Trophoblast cell (in vitro differentiated cells and primary cell): ENCODE data around the gene PRIMA1.

ENCODE experiments used
- DNase-seq, 2 donors: peaks; one replicate each; pipeline ENCODE4 v3.0.0-alpha.2; 2016
- H2AFZ ChIP-seq: 2 replicates; pipeline ENCODE4 v1.6.1; 2013; ENCODE audit warnings: low read length, moderate library complexity, mild to moderate bottlenecking; ENCODE audit not compliant: insufficient read depth, poor library complexity
- H2AK5ac ChIP-seq: 2 replicates; pipeline ENCODE4 v1.6.1; 2013; ENCODE audit warnings: mild to moderate bottlenecking, low read length
- H2BK120ac ChIP-seq: 2 replicates; pipeline ENCODE4 v1.6.1; 2013; ENCODE audit warnings: low read length, mild to moderate bottlenecking, moderate library complexity; ENCODE audit not compliant: insufficient read depth, poor library complexity
- H2BK12ac ChIP-seq: 2 replicates; pipeline ENCODE4 v1.6.1; 2013; ENCODE audit warnings: mild to moderate bottlenecking, low read length, moderate library complexity
- H2BK5ac ChIP-seq: 2 replicates; pipeline ENCODE4 v1.6.1; 2013; ENCODE audit warnings: low read length, low read depth, moderate library complexity, mild to moderate bottlenecking; ENCODE audit not compliant: poor library complexity
- H3K14ac ChIP-seq: 2 replicates; pipeline ENCODE4 v1.6.1; 2013; ENCODE audit warnings: mild to moderate bottlenecking, low read length
- H3K18ac ChIP-seq: 2 replicates; pipeline ENCODE4 v1.6.1; 2013; ENCODE audit warnings: mild to moderate bottlenecking, low read length
- H3K23ac ChIP-seq: 2 replicates; pipeline ENCODE4 v1.6.1; 2013; ENCODE audit warnings: low read length
- H3K27ac ChIP-seq: 2 replicates; pipeline ENCODE4 v1.5.1; 2013; ENCODE audit warnings: low read depth, mild to moderate bottlenecking, inconsistent platforms, low read length, moderate library complexity
- H3K27me3 ChIP-seq: 2 replicates; pipeline ENCODE4 v1.6.1; 2013; ENCODE audit warnings: inconsistent platforms, mild to moderate bottlenecking, low read length, moderate library complexity; ENCODE audit not compliant: insufficient read depth
- H3K36me3 ChIP-seq, 2 experiments: 1 replicate in 1 of 2; 2 replicates in 1 of 2; pipeline ENCODE4 v1.6.1; 2013; ENCODE audit warnings: low read length in 2 of 2, mild to moderate bottlenecking in 2 of 2, moderate library complexity in 1 of 2; ENCODE audit not compliant: insufficient read depth in 2 of 2, control insufficient read depth in 1 of 2
- H3K4ac ChIP-seq: 2 replicates; pipeline ENCODE4 v1.6.1; 2013; ENCODE audit warnings: low read depth, mild to moderate bottlenecking, low read length, moderate library complexity
- H3K4me1 ChIP-seq, 2 experiments: 1 replicate in 1 of 2; 2 replicates in 1 of 2; pipeline ENCODE4 v1.6.1; 2013; ENCODE audit warnings: low read length in 2 of 2, mild to moderate bottlenecking in 2 of 2, moderate library complexity in 1 of 2; ENCODE audit not compliant: insufficient read depth in 2 of 2, control insufficient read depth in 1 of 2
- H3K4me2 ChIP-seq: 2 replicates; pipeline ENCODE4 v1.6.1; 2013; ENCODE audit warnings: inconsistent platforms, mild to moderate bottlenecking, low read length, moderate library complexity
- H3K4me3 ChIP-seq: 2 replicates; pipeline ENCODE4 v1.5.1; 2013; ENCODE audit warnings: mild to moderate bottlenecking, low read depth, low read length, inconsistent platforms
- H3K79me1 ChIP-seq: one replicate; pipeline ENCODE4 v1.6.1; 2013; ENCODE audit warnings: low read length
- H3K79me2 ChIP-seq: 2 replicates; pipeline ENCODE4 v1.6.1; 2013; ENCODE audit warnings: low read length, mild to moderate bottlenecking; ENCODE audit not compliant: control insufficient read depth, insufficient read depth, poor library complexity
- H3K9ac ChIP-seq: 2 replicates; pipeline ENCODE4 v1.6.1; 2013; ENCODE audit warnings: mild to moderate bottlenecking, low read length
- H3K9me3 ChIP-seq: 2 replicates; pipeline ENCODE4 v1.6.1; 2013; ENCODE audit warnings: low read depth, mild to moderate bottlenecking, control low read depth, inconsistent platforms, low read length; ENCODE audit not compliant: insufficient read depth
- H4K12ac ChIP-seq: 2 replicates; pipeline ENCODE4 v1.6.1; 2013; ENCODE audit warnings: low read depth, mild to moderate bottlenecking, low read length, moderate library complexity
- H4K8ac ChIP-seq: 2 replicates; pipeline ENCODE4 v1.6.1; 2013; ENCODE audit warnings: low read depth, mild to moderate bottlenecking, low read length, moderate library complexity
- H4K91ac ChIP-seq: one replicate; pipeline ENCODE4 v1.6.1; 2013; ENCODE audit warnings: low read depth, mild to moderate bottlenecking, low read length, moderate library complexity
- WGBS: extraction: QIAGEN DNeasy Blood & Tissue Kit; methylation state at CpG from one replicate; pipeline ENCODE4 v1.1.7; 2013; ENCODE audit warnings: missing lambda C conversion rate; ENCODE audit not compliant: insufficient read length, insufficient coverage; ENCODE audit errors: extremely low coverage; 5-methylcytosine and 5-hydroxymethylcytosine counted together

The PRIMA1 gene

DNA sequence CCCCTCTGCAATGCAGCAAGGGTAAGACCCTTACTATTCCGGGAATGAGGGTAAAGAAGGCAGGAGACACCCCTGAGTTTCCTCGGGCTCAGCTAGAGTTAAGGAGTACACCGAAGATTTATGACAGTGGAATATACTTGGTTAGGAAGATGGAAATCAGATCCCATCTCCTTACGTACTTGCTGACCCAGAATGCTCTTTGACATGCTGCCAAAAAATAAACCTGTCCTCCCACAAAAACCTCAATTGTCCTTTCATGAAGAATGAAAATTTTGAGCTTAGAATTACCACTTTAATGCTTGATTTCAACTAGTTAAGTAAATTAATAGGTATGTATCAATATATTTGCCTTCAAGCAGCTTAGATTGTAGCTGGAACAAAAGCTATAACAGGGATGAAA is 99.5 kb downstream of the PRIMA1 start:
- no peak overlapping the region for H3K4me2 ChIP-seq
- no peak overlapping the region for H4K12ac ChIP-seq
- no peaks in the 10 kb centered on the region for H3K36me3 ChIP-seq
- H2AFZ ChIP-seq, result no peak overlapping the region
- H3K79me1 ChIP-seq, result no peaks in the 10 kb centered on the region
- H2BK5ac ChIP-seq, result no peak overlapping the region
- no peak overlapping the region for H2BK120ac ChIP-seq
- H3K14ac ChIP-seq, result no peak overlapping the region
- no peak overlapping the region for H3K18ac ChIP-seq
- H3K4ac ChIP-seq, result no peak overlapping the region
- H4K8ac ChIP-seq, result no peak overlapping the region
- H3K9ac ChIP-seq, result no peak overlapping the region
- no peaks in the 10 kb centered on the region for H3K4me1 ChIP-seq
- WGBS, result no CpG with 5 or more reads among the region's 4 CpGs
- no peak for DNase-seq
- no peaks in the 10 kb centered on the region for H3K79me2 ChIP-seq
- no peaks in the 10 kb centered on the region for H3K9me3 ChIP-seq
- H3K23ac ChIP-seq, result no peak overlapping the region
- H2BK12ac ChIP-seq, result no peak overlapping the region
- no peak overlapping the region for H4K91ac ChIP-seq
- no peak overlapping the region for H2AK5ac ChIP-seq
- H3K4me3 ChIP-seq, result no peak overlapping the region
- H3K27me3 ChIP-seq, result no peaks in the 10 kb centered on the region
- H3K27ac ChIP-seq, result no peak overlapping the region

DNA sequence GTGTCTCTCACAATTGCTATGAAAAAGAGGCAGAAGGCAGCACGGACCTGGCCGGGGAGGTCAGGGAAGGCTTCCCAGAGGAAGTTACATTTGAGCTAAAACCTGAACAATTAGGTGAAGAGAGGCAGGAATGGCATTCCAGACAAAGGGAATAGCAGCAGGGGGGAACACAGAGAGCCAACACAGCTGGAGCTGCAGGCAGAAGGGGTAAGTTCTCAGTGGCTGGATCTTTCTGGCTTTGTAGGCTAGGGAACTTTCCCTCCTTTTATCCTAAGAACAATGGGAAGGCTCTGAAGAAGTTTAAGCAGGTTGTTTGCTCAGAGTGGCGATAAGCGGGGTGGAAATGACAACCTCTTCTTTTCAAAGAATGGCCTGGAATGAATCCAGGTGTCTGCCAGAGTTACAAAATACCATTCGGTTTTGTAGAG is 100.0 kb downstream of the PRIMA1 start:
- Histone ChIP-seq H3K79me1 (no peaks in the 10 kb centered on the region), H2AFZ (no peak overlapping the region), H3K79me2 (no peaks in the 10 kb centered on the region), H3K4me3 (no peak overlapping the region), H3K18ac (no peak overlapping the region), H3K27me3 (no peaks in the 10 kb centered on the region), H4K91ac (no peak overlapping the region), H3K23ac (no peak overlapping the region), H3K36me3 (no peaks in the 10 kb centered on the region), H2BK12ac (no peak overlapping the region), H2BK120ac (no peak overlapping the region), H3K9me3 (no peaks in the 10 kb centered on the region), H4K8ac (no peak overlapping the region), H4K12ac (no peak overlapping the region), H3K9ac (no peak overlapping the region), H2BK5ac (no peak overlapping the region), H3K4me2 (no peak overlapping the region), H3K4me1 (no peaks in the 10 kb centered on the region), H3K27ac (no peak overlapping the region), H2AK5ac (no peak overlapping the region), H3K14ac (no peak overlapping the region), H3K4ac (no peak overlapping the region)
- no peak for DNase-seq
- no CpG with 5 or more reads among the region's 5 CpGs for WGBS

DNA sequence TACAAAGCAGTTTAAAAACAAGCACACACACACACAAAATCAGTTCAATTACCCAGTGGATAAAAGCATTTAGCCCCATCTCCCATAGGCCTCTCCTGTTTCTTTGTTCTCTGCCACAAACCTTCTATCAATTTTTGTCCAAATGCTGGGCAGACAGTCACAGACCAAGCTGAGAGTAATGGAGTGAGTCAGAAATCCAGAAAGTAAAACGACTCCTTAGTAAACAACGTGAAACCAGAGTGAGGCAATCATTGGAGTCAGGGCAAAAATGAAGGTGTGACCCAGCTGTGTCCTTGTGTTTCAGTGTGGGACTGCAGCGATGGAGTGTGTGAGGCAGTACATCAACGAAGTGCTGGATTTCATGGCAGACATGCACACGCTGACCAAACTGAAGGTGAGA is 102.0 kb downstream of the PRIMA1 start:
- no peaks in the 10 kb centered on the region for H3K79me1 ChIP-seq
- H3K18ac ChIP-seq, result no peak overlapping the region
- no peaks in the 10 kb centered on the region for H3K9me3 ChIP-seq
- no peak overlapping the region for H2BK120ac ChIP-seq
- no peak overlapping the region for H4K8ac ChIP-seq
- no peak overlapping the region for H3K4me3 ChIP-seq
- no peaks in the 10 kb centered on the region for H3K27me3 ChIP-seq
- no peak overlapping the region for H2AK5ac ChIP-seq
- WGBS, result no CpG with 5 or more reads among the region's 5 CpGs
- H2AFZ ChIP-seq, result no peak overlapping the region
- H3K14ac ChIP-seq, result no peak overlapping the region
- no peak overlapping the region for H3K4me2 ChIP-seq
- H3K27ac ChIP-seq, result no peak overlapping the region
- no peaks in the 10 kb centered on the region for H3K4me1 ChIP-seq
- H3K9ac ChIP-seq, result no peak overlapping the region
- no peak overlapping the region for H3K23ac ChIP-seq
- H3K79me2 ChIP-seq, result no peaks in the 10 kb centered on the region
- no peak overlapping the region for H3K4ac ChIP-seq
- no peaks in the 10 kb centered on the region for H3K36me3 ChIP-seq
- H2BK12ac ChIP-seq, result no peak overlapping the region
- H2BK5ac ChIP-seq, result no peak overlapping the region
- DNase-seq, result no peak
- no peak overlapping the region for H4K91ac ChIP-seq
- no peak overlapping the region for H4K12ac ChIP-seq

DNA sequence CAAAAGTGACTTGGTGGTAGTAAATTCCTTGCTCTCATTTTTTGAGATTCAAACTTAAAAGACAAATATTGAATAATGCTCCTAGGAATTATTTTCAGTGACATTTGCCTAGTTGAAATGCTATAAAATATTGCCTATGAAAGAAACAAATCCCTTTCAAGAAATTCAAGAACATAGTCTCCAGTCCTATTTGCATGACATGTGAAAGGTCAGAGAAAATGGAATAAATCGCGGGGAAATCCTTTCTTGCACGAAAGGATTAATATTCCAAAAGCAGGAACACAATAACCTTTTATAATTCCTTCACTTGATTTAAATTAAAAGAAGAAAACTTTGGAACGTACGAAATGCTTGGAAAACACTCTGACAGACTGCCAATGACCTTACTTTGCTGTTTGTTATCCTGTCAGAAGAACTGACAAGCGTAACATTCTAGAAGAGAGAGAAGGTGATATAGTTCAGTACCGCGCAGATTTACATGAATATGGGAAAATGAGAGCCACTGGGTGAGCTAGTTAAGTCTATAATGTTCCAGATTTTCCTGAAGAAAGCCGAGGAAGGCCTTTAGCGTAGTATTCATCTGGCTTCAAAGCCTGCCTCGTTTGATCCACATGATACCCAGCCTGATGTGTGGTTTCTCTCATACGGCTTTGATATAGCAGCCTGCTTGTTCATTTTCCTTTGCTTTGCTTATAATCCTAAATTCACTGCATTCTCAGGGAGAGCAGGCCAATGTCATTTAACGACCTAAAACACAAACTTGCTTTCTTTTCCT is 103.0 kb downstream of the PRIMA1 start:
- DNase-seq, result no peak
- Histone ChIP-seq H2AFZ (no peak overlapping the region), H3K23ac (no peak overlapping the region), H2BK5ac (no peak overlapping the region), H3K36me3 (no peaks in the 10 kb centered on the region), H3K14ac (no peak overlapping the region), H3K79me2 (no peaks in the 10 kb centered on the region), H3K4me2 (no peak overlapping the region), H3K18ac (no peak overlapping the region), H3K9me3 (no peaks in the 10 kb centered on the region), H3K4me1 (no peaks in the 10 kb centered on the region), H3K27ac (no peak overlapping the region), H2BK12ac (no peak overlapping the region), H4K8ac (no peak overlapping the region), H3K79me1 (no peaks in the 10 kb centered on the region), H2AK5ac (no peak overlapping the region), H3K4ac (no peak overlapping the region), H2BK120ac (no peak overlapping the region), H4K12ac (no peak overlapping the region), H3K9ac (peak overlapping the region; percentile 26), H3K27me3 (no peaks in the 10 kb centered on the region), H3K4me3 (no peak overlapping the region), H4K91ac (no peak overlapping the region)
- WGBS, result no CpG with 5 or more reads among the region's 13 CpGs
